Activated CD8-positive, alpha-beta memory T cell treated with anti-CD3 and anti-CD28 coated beads for 4 hours (primary cell): ENCODE data around the gene MAP4K4.

Experiments used
- DNase-seq, 2 donors: peaks; one replicate each; pipeline ENCODE4 v3.0.0-alpha.2; 2020; ENCODE audit warnings: low read depth in 2 of 2

Gene MAP4K4

GRCh38 chr2:101841679-101842327 lies 144.3 kb downstream of the MAP4K4 start:
- DNase-seq = no peak

GRCh38 chr2:101842471-101842870 lies 145.0 kb downstream of the MAP4K4 start:
- DNase-seq = no peak

- DNase-seq = no peak
Measured at GRCh38 chr2:101843048-101843447, 145.5 kb downstream of the MAP4K4 start.

GRCh38 chr2:101843471-101843870 lies 146.0 kb downstream of the MAP4K4 start:
- no peak for DNase-seq

GRCh38 chr2:101844055-101844635 lies 146.6 kb downstream of the MAP4K4 start:
- no peak for DNase-seq

GRCh38 chr2:101846973-101847372 lies 149.5 kb downstream of the MAP4K4 start:
- DNase-seq = no peak

GRCh38 chr2:101847661-101848339 lies 150.3 kb downstream of the MAP4K4 start:
- DNase-seq = no peak

GRCh38 chr2:101848769-101849410 lies 151.4 kb downstream of the MAP4K4 start:
- no peak for DNase-seq

- DNase-seq = no peak
Measured at GRCh38 chr2:101850450-101850849, 152.9 kb downstream of the MAP4K4 start.

GRCh38 chr2:101850991-101851390 lies 153.5 kb downstream of the MAP4K4 start:
- no peak for DNase-seq

GRCh38 chr2:101852824-101853223 lies 155.3 kb downstream of the MAP4K4 start:
- DNase-seq = no peak

- DNase-seq = no peak
Measured at GRCh38 chr2:101854877-101855276, 157.4 kb downstream of the MAP4K4 start.

- no peak for DNase-seq
Measured at GRCh38 chr2:101855776-101856175, 158.3 kb downstream of the MAP4K4 start.

- no peak for DNase-seq
Measured at GRCh38 chr2:101858246-101858645, 160.7 kb downstream of the MAP4K4 start.

GRCh38 chr2:101858910-101859309 lies 161.4 kb downstream of the MAP4K4 start:
- DNase-seq = no peak

GRCh38 chr2:101859604-101860003 lies 162.1 kb downstream of the MAP4K4 start:
- DNase-seq = no peak

GRCh38 chr2:101860157-101860556 lies 162.7 kb downstream of the MAP4K4 start:
- no peak for DNase-seq

- no peak for DNase-seq
Measured at GRCh38 chr2:101860782-101861181, 163.3 kb downstream of the MAP4K4 start.

- DNase-seq = no peak
Measured at GRCh38 chr2:101861382-101861781, 163.9 kb downstream of the MAP4K4 start.

- no peak for DNase-seq
Measured at GRCh38 chr2:101863534-101863933, 166.0 kb downstream of the MAP4K4 start.

- DNase-seq = no peak
Measured at GRCh38 chr2:101864426-101864825, 166.9 kb downstream of the MAP4K4 start.

GRCh38 chr2:101868525-101868924 lies 171.0 kb downstream of the MAP4K4 start:
- no peak for DNase-seq

- no peak for DNase-seq
Measured at GRCh38 chr2:101869527-101869926, 172.0 kb downstream of the MAP4K4 start.
